Endothelial cell of umbilical vein (primary cell): ENCODE measurements around the gene PCDHA10. TPM values are rescaled to one million over a fixed set of nuclear protein-coding genes. Genes with fewer than 3 reads are reported as not detected.
A peak's percentile ranks its signal among the peaks of the same experiment; 100 is the strongest.

Source experiments
- Bru-seq: library from RNA; stranded (reverse); fragments of 400-500 nt; gene quantifications from one replicate; lab custom pipeline; 2021; lab: Mats Ljungman, UMichigan
- BruChase-seq, 2 experiments: library from RNA; stranded (reverse); fragments of 400-500 nt; gene quantifications; one replicate each; lab custom pipeline; 2021; lab: Mats Ljungman, UMichigan
- BruUV-seq: library from RNA; stranded (reverse); fragments of 400-500 nt; replicated peaks from 2 replicates; lab custom pipeline; 2021; lab: Mats Ljungman, UMichigan
- CTCF ChIA-PET: fragments of 300-600, 350-600 bp; sonication (Branson Sonifier 250); formaldehyde crosslinking; loops from one replicate; lab custom pipeline; 2021; ENCODE audit warnings: antibody characterized with exemption, inconsistent platforms; lab: Charles Lee
- POLR2A ChIA-PET: fragments of 300-600, 350-600 bp; sonication (Branson Sonifier 250); formaldehyde crosslinking; loops from one replicate; lab custom pipeline; 2021; ENCODE audit warnings: antibody characterized with exemption, inconsistent platforms; lab: Charles Lee
- DNase-seq: peaks from one replicate; pipeline ENCODE4 v3.0.0-alpha.2; 2011; ENCODE audit warnings: low read depth, low spot score
- FAIRE-seq: peaks from 2 replicates; lab custom pipeline; 2011; peaks lifted over from hg19 to GRCh38; lab: Jason Lieb, UNC
- H2AFZ ChIP-seq: 2 replicates; pipeline ENCODE4 v1.6.0; 2012; ENCODE audit warnings: low read depth, low read length, control low read depth, inconsistent platforms
- H3K27ac ChIP-seq: 2 replicates; pipeline ENCODE4 v1.5.1; 2011; ENCODE audit warnings: low read depth, mild to moderate bottlenecking, control low read depth, low read length, moderate library complexity; ENCODE audit not compliant: insufficient read depth
- H3K27me3 ChIP-seq, 2 experiments: 2 replicates each; pipeline versions ENCODE4 v1.6.0 to v1.6.1; 2011; ENCODE audit warnings: low read length in 2 of 2, mixed read lengths in 1 of 2; ENCODE audit not compliant: control insufficient read depth in 2 of 2, insufficient read depth in 2 of 2
- H3K36me3 ChIP-seq, 2 experiments: 2 replicates in 1 of 2; 3 replicates in 1 of 2; pipeline ENCODE4 v1.5.1; 2011; ENCODE audit warnings: low read length in 2 of 2, mild to moderate bottlenecking in 1 of 2, moderate library complexity in 1 of 2; ENCODE audit not compliant: control insufficient read depth in 2 of 2, insufficient read depth in 2 of 2; ENCODE audit errors: extremely low read depth in 1 of 2
- H3K4me1 ChIP-seq: 3 replicates; pipeline ENCODE4 v1.5.1; 2011; ENCODE audit warnings: mild to moderate bottlenecking, low read length; ENCODE audit not compliant: control insufficient read depth, insufficient read depth; ENCODE audit errors: extremely low read depth
- H3K4me2 ChIP-seq: 2 replicates; pipeline ENCODE4 v1.6.1; 2011; ENCODE audit warnings: low read length, control low read depth, mixed read lengths; ENCODE audit not compliant: insufficient read depth
- H3K4me3 ChIP-seq, 3 experiments: fragments of 200-600 bp in 1 of 3; sonication (generic), shearing (Covaris generic) in 1 of 3; replicated peaks in 1 of 3; 2 replicates each; pipeline ENCODE4 v1.5.1; 2011 to 2016; ENCODE audit warnings: control low read depth in 3 of 3, low read length in 3 of 3, mild to moderate bottlenecking in 2 of 3, inconsistent platforms in 1 of 3, low read depth in 1 of 3, moderate library complexity in 1 of 3; ENCODE audit not compliant: insufficient read depth in 1 of 3
- H3K79me2 ChIP-seq: 2 replicates; pipeline ENCODE4 v1.6.0; 2012; ENCODE audit warnings: low read length, inconsistent platforms; ENCODE audit not compliant: control insufficient read depth, insufficient read depth
- H3K9ac ChIP-seq: replicated peaks from 2 replicates; pipeline ENCODE3; 2011; ENCODE audit warnings: low read length, control low read depth; ENCODE audit not compliant: insufficient read depth; ENCODE audit errors: extremely low read depth
- H3K9me1 ChIP-seq: replicated peaks from 3 replicates; pipeline ENCODE4 v1.6.0; 2011; ENCODE audit warnings: mild to moderate bottlenecking, low read length; ENCODE audit not compliant: control insufficient read depth, insufficient read depth; ENCODE audit errors: extremely low read depth
- H3K9me3 ChIP-seq: replicated peaks from 2 replicates; pipeline ENCODE4 v1.5.1; 2012; ENCODE audit warnings: low read length, inconsistent platforms; ENCODE audit not compliant: control insufficient read depth, insufficient read depth
- H4K20me1 ChIP-seq: replicated peaks from 2 replicates; pipeline ENCODE3; 2011; ENCODE audit warnings: mild to moderate bottlenecking, low read length; ENCODE audit not compliant: control insufficient read depth, insufficient read depth; ENCODE audit errors: extremely low read depth
- EZH2 ChIP-seq: IDR thresholded peaks from 2 replicates; pipeline ENCODE4 v1.6.1; 2012; ENCODE audit warnings: borderline replicate concordance, low read depth, mild to moderate bottlenecking, moderate library complexity, low read length, inconsistent platforms; ENCODE audit not compliant: severe bottlenecking
- POLR2AphosphoS5 ChIP-seq: IDR thresholded peaks from 2 replicates; pipeline ENCODE4 v1.6.1; 2012; ENCODE audit warnings: low read depth, mild to moderate bottlenecking, control low read depth, low read length, moderate library complexity; ENCODE audit not compliant: insufficient read depth
- dilution Hi-C: fragments of 300-500 bp; cut with MboI; formaldehyde crosslinking; loops from one replicate; pipeline ENCODE4 v1.15.0; 2019; ENCODE audit warnings: low sequenced_read_pairs; ENCODE audit not compliant: extremely low pct_ligation_motif_present
- intact Hi-C: fragments of 100-400 bp; cut with micrococcal nuclease; formaldehyde crosslinking; loops from one replicate; pipeline ENCODE4 v1.10.0; 2022
- long read RNA-seq: library from polyadenylated mRNA; stranded (forward); transcript quantifications from one replicate; pipeline ENCODE4 v2.0.0, GENCODE V29; 2021
- polyA minus RNA-seq, 3 experiments: library from RNA; depleted of rRNA, polyadenylated mRNA; stranded (reverse); fragments of >200 nt; gene quantifications; 1 replicate in 1 of 3; 2 replicates in 2 of 3; pipeline ENCODE4 v1.2.3, GENCODE V29; 2011
- polyA plus RNA-seq, 4 experiments: library from polyadenylated mRNA; depleted of rRNA in 3 of 4; stranded (reverse) in 3 of 4; unstranded in 1 of 4; fragments of >200 nt; gene quantifications; 2 replicates each; pipeline versions ENCODE4 v1.2.1 to v1.2.3, GENCODE V29; 2011 to 2012; ENCODE audit warnings: missing spikeins in 1 of 4
- total RNA-seq: library from RNA; stranded (reverse); gene quantifications from 2 replicates; pipeline ENCODE4 v1.2.3, GENCODE V29; 2021

The PCDHA10 gene
- total RNA-seq (0.07 and 0.18 TPM in 2 replicates), polyA plus RNA-seq (0.11 and 0.13 TPM in 2 replicates), polyA minus RNA-seq (0.49 TPM in 2 replicates), Bru-seq, nascent RNA (percentile 18 among the genes with signal in this experiment), BruChase-seq, experiment 1, labeled RNA remaining after a 6-hour chase (percentile 27 among the genes with signal in this experiment), BruChase-seq, experiment 2, labeled RNA remaining after a 2-hour chase (percentile 26 among the genes with signal in this experiment)
- 0.08 and 0.10 TPM in 2 replicates for polyA plus RNA-seq (2011; cell fraction: cytosol; rRNA removed)
- 0.13 and 0.22 TPM in 2 replicates for polyA plus RNA-seq (2011; cell fraction: nucleus; rRNA removed)
- polyA plus RNA-seq (2012): 0.24 and 0.31 TPM in 2 replicates
- polyA minus RNA-seq (2011; cell fraction: cytosol; rRNA and poly(A)+ RNA removed): not detected
- 0.34 and 0.48 TPM in 2 replicates for polyA minus RNA-seq (2011; cell fraction: nucleus; rRNA and poly(A)+ RNA removed)
- long read RNA-seq, full-length matches to known transcripts: 1 of 1 reads
- long read RNA-seq, partial matches to known transcripts: 0 of 1 reads
- long read RNA-seq, other reads (novel, unspliced or antisense): 0 of 1 reads

GRCh38 chr5:140855772-140856674, at the start of gene PCDHA10:
Gene PCDHA10, plus strand, starts transcription at chr5:140855897. Its CDS starts 152 bp downstream, at chr5:140856049.
- no peak for TF ChIP-seq POLR2AphosphoS5
- no peak for TF ChIP-seq EZH2
- dilution Hi-C loops: no loop called here
- no TSS peak for BruUV-seq

More at GRCh38 chr5:140855772-140856674, at the start of gene PCDHA10:
- Histone ChIP-seq H3K9ac (no peak within 1 kb of the TSS), H4K20me1 (no peaks in the 10 kb centered on the region), H3K9me1 (no peaks in the 10 kb centered on the region), H3K27me3 (no peaks in the 10 kb centered on the region), H3K36me3 (no peaks in the 10 kb centered on the region), H3K9me3 (no peaks in the 10 kb centered on the region), H3K27ac (no peak within 1 kb of the TSS), H3K79me2 (no peaks in the 10 kb centered on the region), H3K4me1 (no peaks in the 10 kb centered on the region), H3K4me2 (no peak within 1 kb of the TSS), H3K4me3 (no peak within 1 kb of the TSS), H2AFZ (no peak within 1 kb of the TSS)
- CTCF ChIA-PET: interaction anchor here (1.1 to 1.8 kb wide), 3 partner anchors 13 to 185 kb away, joined by 5 to 6 read pairs (median 6); no protein-coding TSS in a partner anchor
- no peak for FAIRE-seq
- POLR2A ChIA-PET: no interaction called here
- intact Hi-C loops: no loop called here
- DNase-seq: peak; percentile 35
